IMR-90 (cell line): ENCODE measurements around the gene LARP7. TPM values are rescaled to one million over a fixed set of nuclear protein-coding genes. Genes with fewer than 3 reads are reported as not detected.

Source experiments
- ATAC-seq: fragments of 200-7000 bp; cut with Tn5 transposase; 2 replicates; pipeline ENCODE4 v1.9.1; 2020; ENCODE audit warnings: low read depth, mild to moderate bottlenecking, moderate library complexity
- BruUV-seq: library from RNA; stranded (reverse); fragments of 400-500 nt; replicated peaks from 2 replicates; lab custom pipeline; 2021; lab: Mats Ljungman, UMichigan
- CTCF ChIA-PET: fragments of 300-600 bp; formaldehyde crosslinking; extraction: SDS; loops from one replicate; lab custom pipeline; 2021; ENCODE audit warnings: antibody characterized with exemption; lab: Yijun Ruan, JAX
- POLR2A ChIA-PET: fragments of 300-600 bp; sonication (Branson Sonifier 250); formaldehyde crosslinking; loops from one replicate; lab custom pipeline; 2022; ENCODE audit warnings: antibody characterized with exemption; ENCODE audit not compliant: unreplicated experiment; lab: Charles Lee
- DNase-seq: peaks from one replicate; pipeline ENCODE4 v3.0.0; 2013
- H2AFZ ChIP-seq: replicated peaks from 2 replicates; pipeline ENCODE3; 2013; ENCODE audit warnings: low read length, mild to moderate bottlenecking; ENCODE audit not compliant: poor library complexity
- H2AK5ac ChIP-seq: 2 replicates; pipeline ENCODE4 v1.6.1; 2013; ENCODE audit warnings: low read depth, low read length, inconsistent platforms
- H2AK9ac ChIP-seq: replicated peaks from 2 replicates; pipeline ENCODE3; 2013; ENCODE audit warnings: mild to moderate bottlenecking, low read depth, low read length, moderate library complexity; ENCODE audit not compliant: poor library complexity
- H2BK120ac ChIP-seq: 2 replicates; pipeline ENCODE4 v1.6.1; 2013; ENCODE audit warnings: low read depth, low read length, inconsistent platforms
- H2BK15ac ChIP-seq: 3 replicates; pipeline ENCODE4 v1.6.1; 2013; ENCODE audit warnings: low read depth, low read length, inconsistent platforms
- H2BK20ac ChIP-seq: 2 replicates; pipeline ENCODE4 v1.6.1; 2013; ENCODE audit warnings: low read depth, mild to moderate bottlenecking, inconsistent platforms, low read length, moderate library complexity
- H2BK5ac ChIP-seq: 2 replicates; pipeline ENCODE4 v1.6.1; 2013; ENCODE audit warnings: mild to moderate bottlenecking, low read depth, low read length, inconsistent platforms; ENCODE audit not compliant: poor library complexity, severe bottlenecking
- H3K14ac ChIP-seq: replicated peaks from 2 replicates; pipeline ENCODE4 v1.6.1; 2013; ENCODE audit warnings: low read depth, low read length, inconsistent platforms
- H3K18ac ChIP-seq: 2 replicates; pipeline ENCODE4 v1.6.1; 2013; ENCODE audit warnings: low read depth, low read length, control low read depth
- H3K23ac ChIP-seq: 2 replicates; pipeline ENCODE4 v1.6.1; 2013; ENCODE audit warnings: low read depth, low read length, inconsistent platforms
- H3K27ac ChIP-seq: 2 replicates; pipeline ENCODE4 v1.5.1; 2013; ENCODE audit warnings: mild to moderate bottlenecking, control low read depth, low read length; ENCODE audit not compliant: insufficient read depth
- H3K27me3 ChIP-seq: 2 replicates; pipeline ENCODE4 v1.6.1; 2013; ENCODE audit warnings: low read length; ENCODE audit not compliant: control insufficient read depth, insufficient read depth
- H3K36me3 ChIP-seq: 2 replicates; pipeline ENCODE4 v1.6.1; 2013; ENCODE audit warnings: low read length, mixed read lengths; ENCODE audit not compliant: control insufficient read depth, insufficient read depth
- H3K4ac ChIP-seq: 2 replicates; pipeline ENCODE4 v1.6.1; 2013; ENCODE audit warnings: low read depth, low read length, inconsistent platforms
- H3K4me1 ChIP-seq: 2 replicates; pipeline ENCODE4 v1.6.1; 2013; ENCODE audit warnings: low read length, mixed read lengths; ENCODE audit not compliant: control insufficient read depth, insufficient read depth
- H3K4me2 ChIP-seq: 2 replicates; pipeline ENCODE4 v1.6.1; 2013; ENCODE audit warnings: low read depth, mild to moderate bottlenecking, control low read depth, low read length, moderate library complexity
- H3K4me3 ChIP-seq: 2 replicates; pipeline ENCODE4 v1.5.1; 2013; ENCODE audit warnings: low read depth, mild to moderate bottlenecking, control low read depth, low read length, moderate library complexity; ENCODE audit not compliant: insufficient read depth
- H3K56ac ChIP-seq: 2 replicates; pipeline ENCODE4 v1.6.1; 2013; ENCODE audit warnings: low read length, inconsistent platforms; ENCODE audit not compliant: insufficient read depth; ENCODE audit errors: extremely low read depth
- H3K79me1 ChIP-seq, 2 experiments: 2 replicates each; pipeline ENCODE4 v1.6.1; 2013; ENCODE audit warnings: low read length in 2 of 2, inconsistent platforms in 1 of 2, low read depth in 1 of 2
- H3K9ac ChIP-seq: 2 replicates; pipeline ENCODE4 v1.6.1; 2013; ENCODE audit warnings: low read depth, low read length, control low read depth
- H3K9me1 ChIP-seq: 2 replicates; pipeline ENCODE4 v1.6.1; 2013; ENCODE audit warnings: low read length, inconsistent platforms; ENCODE audit not compliant: insufficient read depth
- H3K9me3 ChIP-seq: 2 replicates; pipeline ENCODE4 v1.6.1; 2013; ENCODE audit warnings: low read length; ENCODE audit not compliant: control insufficient read depth, insufficient read depth
- H4K20me1 ChIP-seq: 2 replicates; pipeline ENCODE4 v1.6.1; 2013; ENCODE audit warnings: low read length, inconsistent platforms; ENCODE audit not compliant: insufficient read depth
- H4K5ac ChIP-seq: 2 replicates; pipeline ENCODE4 v1.6.1; 2013; ENCODE audit warnings: mild to moderate bottlenecking, low read depth, low read length, control low read depth
- H4K8ac ChIP-seq, 2 experiments: 2 replicates each; pipeline ENCODE4 v1.6.1; 2013; ENCODE audit warnings: low read depth in 2 of 2, low read length in 2 of 2, control low read depth in 1 of 2, inconsistent platforms in 1 of 2
- H4K91ac ChIP-seq: 2 replicates; pipeline ENCODE4 v1.6.1; 2013; ENCODE audit warnings: low read depth, low read length, inconsistent platforms; ENCODE audit not compliant: insufficient read depth
- BHLHE40 ChIP-seq: fragments of 150-350 bp; IDR thresholded peaks from 2 replicates; pipeline ENCODE4 v1.6.1; 2016; ENCODE audit warnings: mild to moderate bottlenecking, low read depth, low read length
- CHD1 ChIP-seq: IDR thresholded peaks from 2 replicates; pipeline ENCODE4 v1.6.1; 2012; ENCODE audit warnings: low read depth, low read length, improper control_type of control experiment
- CTCF ChIP-seq: conservative IDR thresholded peaks from 2 replicates; pipeline ENCODE4 v1.5.1; 2012; ENCODE audit warnings: mild to moderate bottlenecking, low read depth, low read length, improper control_type of control experiment
- ELK1 ChIP-seq: fragments of 150-350 bp; IDR thresholded peaks from 2 replicates; pipeline ENCODE4 v1.6.1; 2016; ENCODE audit warnings: low read depth, mild to moderate bottlenecking, low read length, moderate library complexity, borderline replicate concordance
- FOS ChIP-seq: fragments of 150-350 bp; IDR thresholded peaks from 2 replicates; pipeline ENCODE4 v1.6.1; 2016; ENCODE audit warnings: low read depth, low read length
- MAFK ChIP-seq: IDR thresholded peaks from 2 replicates; pipeline ENCODE4 v1.6.1; 2012; ENCODE audit warnings: low read depth, low read length, improper control_type of control experiment
- MAZ ChIP-seq: IDR thresholded peaks from 2 replicates; pipeline ENCODE4 v1.6.1; 2012; ENCODE audit warnings: low read depth, mild to moderate bottlenecking, low read length, improper control_type of control experiment, moderate library complexity, borderline replicate concordance
- MXI1 ChIP-seq: IDR thresholded peaks from 2 replicates; pipeline ENCODE4 v1.6.1; 2012; ENCODE audit warnings: low read depth, mild to moderate bottlenecking, low read length, moderate library complexity, borderline replicate concordance
- NFE2L2 ChIP-seq: fragments of 150-350 bp; IDR thresholded peaks from 2 replicates; pipeline ENCODE4 v1.6.1; 2016; ENCODE audit warnings: low read depth, mild to moderate bottlenecking, low read length
- POLR2A ChIP-seq: IDR thresholded peaks from 2 replicates; pipeline ENCODE4 v1.6.1; 2012; ENCODE audit warnings: mild to moderate bottlenecking, low read depth, low read length
- RCOR1 ChIP-seq: IDR thresholded peaks from 2 replicates; pipeline ENCODE4 v1.6.1; 2012; ENCODE audit warnings: mild to moderate bottlenecking, low read length, improper control_type of control experiment; ENCODE audit not compliant: insufficient replicate concordance
- RFX5 ChIP-seq: IDR thresholded peaks from 2 replicates; pipeline ENCODE4 v1.8.0; 2012; ENCODE audit warnings: low read depth, mild to moderate bottlenecking, low read length, moderate library complexity
- SMC3 ChIP-seq: fragments of 150-350 bp; IDR thresholded peaks from 2 replicates; pipeline ENCODE4 v1.6.1; 2016; ENCODE audit warnings: low read depth, mild to moderate bottlenecking, antibody characterized with exemption, low read length, moderate library complexity
- USF2 ChIP-seq: fragments of 150-350 bp; IDR thresholded peaks from 2 replicates; pipeline ENCODE4 v1.6.1; 2017; ENCODE audit warnings: mild to moderate bottlenecking, antibody characterized with exemption, low read length, low read depth
- WGBS, 2 experiments: methylation state at CpG; one replicate each; pipeline versions ENCODE4 v1.1.5 to v1.1.7; 2013; ENCODE audit warnings: missing lambda C conversion rate in 2 of 2; ENCODE audit not compliant: insufficient read length in 1 of 2; ENCODE audit errors: extremely low coverage in 2 of 2; 5-methylcytosine and 5-hydroxymethylcytosine counted together
- dilution Hi-C: fragments of 300-500 bp; cut with HindIII; formaldehyde crosslinking; loops from one replicate; pipeline ENCODE4 v1.14.3; 2018; ENCODE audit warnings: low sequenced_read_pairs; ENCODE audit not compliant: unreplicated experiment
- in situ Hi-C: fragments of 300-500 bp; cut with MboI; formaldehyde crosslinking; loops from 3 replicates; pipeline ENCODE4 v1.14.3; 2019; ENCODE audit warnings: low sequenced_read_pairs, inconsistent platforms, mixed read lengths
- intact Hi-C: fragments of 100-400 bp; cut with micrococcal nuclease; formaldehyde crosslinking; loops from 2 replicates; pipeline ENCODE4 v1.10.0; 2022
- polyA plus RNA-seq, 3 experiments: library from polyadenylated mRNA; depleted of rRNA; stranded (reverse); fragments of >200 nt; gene quantifications; 2 replicates each; pipeline ENCODE4 v1.2.3, GENCODE V29; 2012; ENCODE audit warnings: low replicate concordance in 1 of 3
- total RNA-seq: library from RNA; depleted of rRNA; stranded (reverse); fragments of >200 nt; gene quantifications from 2 replicates; pipeline ENCODE4 v1.2.3, GENCODE V29; 2012

LARP7 gene
- total and polyA plus RNA-seq, 2 of the 4 experiments (the other 2 are of a cell fraction), result 5.9 to 15.3 TPM

- Histone ChIP-seq H3K23ac (no peak overlapping the region), H3K36me3 (no peaks in the 10 kb centered on the region), H3K4me1 (no peaks in the 10 kb centered on the region), H3K56ac (no peak overlapping the region), H2BK20ac (no peak overlapping the region), H2BK5ac (no peak overlapping the region), H3K14ac (no peak overlapping the region), H4K8ac (no peak overlapping the region), H4K5ac (no peak overlapping the region), H4K20me1 (no peaks in the 10 kb centered on the region), H3K18ac (no peak overlapping the region), H3K27me3 (no peaks in the 10 kb centered on the region), H3K4me3 (no peak overlapping the region), H3K79me1 (no peaks in the 10 kb centered on the region), H3K4me2 (no peak overlapping the region), H3K4ac (no peak overlapping the region), H4K91ac (no peak overlapping the region), H3K9ac (no peak overlapping the region), H2AK5ac (no peak overlapping the region), H2BK15ac (no peak overlapping the region), H3K9me3 (no peaks in the 10 kb centered on the region), H3K9me1 (no peaks in the 10 kb centered on the region), H2AK9ac (no peak overlapping the region), H2BK120ac (no peak overlapping the region), H3K27ac (no peak overlapping the region), H2AFZ (no peak overlapping the region)
- no TSS peak for BruUV-seq
- CTCF ChIA-PET, result no interaction called here
- intact Hi-C loops, result no loop called here
- WGBS, 2 experiments, result 50% methylated on average over 1 of the region's 2 CpGs; no CpG with 5 or more reads in 1 of the 2 experiments
- no peak for DNase-seq
- dilution Hi-C loops, result no loop called here
- POLR2A ChIA-PET, result no interaction called here
- TF ChIP-seq ELK1 (no peak), USF2 (no peak), BHLHE40 (no peak), RCOR1 (no peak), CTCF (no peak), FOS (no peak), RFX5 (no peak), POLR2A (no peak), SMC3 (no peak), MAFK (no peak), CHD1 (no peak), MXI1 (no peak), MAZ (no peak), NFE2L2 (no peak)
- in situ Hi-C loops, result no loop called here
- ATAC-seq, result no peak
These were observed 40.7 kb downstream of the LARP7 start for GRCh38 chr4:112677519-112678091.
